Stimulated activated CD8-positive, alpha-beta memory T cell treated with anti-CD3 and anti-CD28 coated beads, Interleukin-4, amount 100 ng/mL, for 1 hour (primary cell): Measurements from ENCODE around the gene ITPR1.

Source experiments
- DNase-seq, 2 donors: peaks; one replicate each; pipeline ENCODE4 v3.0.0-alpha.2; 2020; ENCODE audit warnings: low read depth in 2 of 2, low spot score in 1 of 2

The ITPR1 gene

DNA sequence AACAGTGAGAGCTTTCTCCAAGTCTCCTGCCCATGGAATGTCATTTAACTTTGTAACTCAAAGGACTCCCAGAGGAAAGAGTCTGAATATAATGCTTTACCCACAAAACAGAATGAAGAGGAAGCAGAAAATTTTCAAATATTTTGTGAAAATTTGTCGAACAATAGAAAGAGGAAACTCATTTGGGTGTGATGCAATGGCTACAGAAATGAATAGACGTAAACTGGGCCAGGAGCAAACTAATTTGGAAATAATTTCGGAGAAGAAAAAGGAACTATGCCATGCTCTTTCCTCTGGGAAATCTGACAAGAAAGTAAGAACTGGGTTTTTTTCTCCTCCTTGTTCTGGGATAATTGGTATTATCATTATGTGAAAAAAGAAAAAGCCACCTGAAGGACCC lies 14.9 kb upstream of the ITPR1 start:
- no peak for DNase-seq

GRCh38 chr3:4491855-4492207 lies 1.3 kb upstream of the ITPR1 start:
- DNase-seq: no peak

GRCh38 chr3:4492208-4493013 lies 737 bp upstream of the ITPR1 start:
- no peak for DNase-seq

- DNase-seq: no peak
These were observed 1.1 kb downstream of the ITPR1 start for GRCh38 chr3:4493941-4494894.

DNA sequence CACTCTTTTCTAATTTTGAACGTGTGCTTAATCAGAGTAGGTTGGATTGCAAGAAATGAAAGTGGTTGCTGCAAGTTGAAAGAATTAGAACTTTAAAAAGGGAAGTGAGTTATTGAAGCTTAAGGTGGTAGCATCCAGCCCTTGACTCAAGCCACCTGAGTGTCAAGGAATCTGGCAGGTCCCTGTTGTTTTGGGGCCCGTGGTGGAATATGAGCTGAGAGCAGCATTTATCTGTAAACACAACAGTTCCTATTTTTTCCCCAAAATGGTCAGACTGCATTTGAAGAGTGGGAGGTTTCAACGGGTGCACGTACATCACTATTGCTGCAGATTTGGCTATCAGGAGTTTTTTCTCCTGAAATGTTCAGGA lies 1.7 kb downstream of the ITPR1 start:
- no peak for DNase-seq

- no peak for DNase-seq
These were observed 2.3 kb downstream of the ITPR1 start for GRCh38 chr3:4495294-4496086.

GRCh38 chr3:4496087-4496452 lies 2.9 kb downstream of the ITPR1 start:
- DNase-seq: no peak

DNA sequence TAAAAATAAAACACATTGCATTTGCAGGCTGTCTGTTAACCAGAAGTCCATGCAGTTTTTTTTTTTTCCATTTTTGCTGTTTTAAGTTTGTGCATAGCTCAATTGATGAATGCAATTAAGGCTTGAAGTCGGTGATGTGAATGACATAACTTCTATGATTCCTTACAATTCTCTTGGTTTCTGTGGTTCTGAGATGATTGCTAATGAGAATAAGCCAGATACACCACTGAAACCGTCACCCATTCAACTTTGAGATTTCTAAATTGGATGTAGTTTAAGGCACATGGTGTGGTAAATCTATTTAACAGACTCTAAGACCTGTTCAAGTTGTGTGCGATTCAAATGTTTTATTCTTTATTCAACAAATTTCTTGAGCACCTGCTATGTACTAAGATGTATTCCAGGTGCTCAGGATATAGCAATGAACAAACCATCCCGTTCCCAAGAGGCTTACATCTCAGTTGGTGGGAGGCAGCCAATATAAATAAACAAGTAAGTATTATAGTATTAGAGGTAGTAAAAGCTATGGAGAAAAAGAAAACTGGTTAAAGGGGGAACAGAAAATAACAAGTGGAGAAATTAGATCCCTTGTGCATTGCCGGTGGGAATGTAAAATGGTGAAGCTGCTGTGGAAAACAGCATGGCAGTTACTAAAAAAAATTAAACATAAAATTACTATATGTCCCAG lies 4.0 kb downstream of the ITPR1 start:
- DNase-seq: no peak

GRCh38 chr3:4497843-4498324 lies 4.7 kb downstream of the ITPR1 start:
- no peak for DNase-seq

GRCh38 chr3:4498446-4498845 lies 5.3 kb downstream of the ITPR1 start:
- no peak for DNase-seq

- DNase-seq: no peak
These were observed 8.3 kb downstream of the ITPR1 start for GRCh38 chr3:4501437-4501836.

- DNase-seq: no peak
These were observed 8.8 kb downstream of the ITPR1 start for GRCh38 chr3:4501927-4502326.

GRCh38 chr3:4503050-4503449 lies 9.9 kb downstream of the ITPR1 start:
- DNase-seq: no peak

GRCh38 chr3:4504340-4505261 lies 11.5 kb downstream of the ITPR1 start:
- DNase-seq: no peak

- DNase-seq: no peak
These were observed 12.8 kb downstream of the ITPR1 start for GRCh38 chr3:4505688-4506558.

GRCh38 chr3:4506559-4507023 lies 13.4 kb downstream of the ITPR1 start:
- no peak for DNase-seq

DNA sequence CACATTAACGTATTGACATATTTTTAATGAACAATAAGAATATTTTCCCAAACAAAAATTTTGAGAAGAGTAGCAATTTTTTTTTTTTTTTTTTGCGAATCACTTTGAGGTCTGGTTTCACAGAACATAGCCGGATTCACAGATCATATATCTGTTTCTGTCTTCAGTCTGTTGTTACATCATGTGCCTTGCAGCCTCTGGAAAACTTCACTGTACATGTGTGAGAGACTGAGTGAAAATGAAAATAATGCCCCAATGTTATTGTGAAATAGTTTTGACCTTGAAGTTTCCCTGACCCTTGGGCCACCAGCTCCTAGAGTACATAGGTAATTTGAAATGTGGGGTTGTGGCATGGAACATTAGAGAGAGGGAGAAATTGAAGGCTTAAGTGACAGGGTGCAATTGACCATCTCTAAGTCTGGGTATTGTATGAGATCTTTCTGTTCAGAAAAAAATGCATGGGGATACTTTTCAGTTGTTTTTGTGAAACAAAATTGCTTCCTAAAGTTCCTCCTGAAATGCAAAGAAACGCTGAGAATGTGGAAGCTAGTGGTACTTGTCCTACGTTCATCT lies 14.0 kb downstream of the ITPR1 start:
- no peak for DNase-seq
